Measurements from ENCODE around the gene HECW1.

The HECW1 gene

GRCh38 chr7:43535810-43536585, 423.6 kb downstream of the HECW1 start:
- peak; percentile 89 to 90 for DNase-seq (ENCODE audit: low read depth in 2 of 2)

DNA sequence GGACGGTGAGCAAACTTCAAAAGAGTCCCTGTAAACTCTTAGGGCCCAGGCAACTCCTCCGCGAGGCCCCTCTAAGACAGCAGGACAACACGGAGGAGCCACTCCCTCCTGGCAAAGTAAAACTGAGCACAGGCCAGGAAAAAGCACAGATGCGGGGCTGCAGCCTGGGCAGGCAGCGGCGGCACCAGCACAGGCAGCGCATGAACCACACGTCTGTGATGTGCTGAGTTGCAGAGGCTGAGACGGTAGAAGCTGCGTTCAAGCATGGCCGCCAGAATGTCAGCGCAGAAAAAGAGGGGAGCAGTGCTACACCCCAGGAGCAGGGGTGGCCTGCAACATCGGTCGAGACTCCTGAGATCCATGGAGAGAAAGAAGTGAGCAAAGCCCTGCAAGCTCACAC, 424.3 kb downstream of the HECW1 start:
- DNase-seq (ENCODE audit: low read depth in 2 of 2), result no peak

- DNase-seq (ENCODE audit: low read depth in 2 of 2), result no peak
These were observed 425.4 kb downstream of the HECW1 start for GRCh38 chr7:43537765-43538403.

- DNase-seq (ENCODE audit: low read depth in 2 of 2), result no peak
These were observed 425.9 kb downstream of the HECW1 start for GRCh38 chr7:43538404-43538771.

DNA sequence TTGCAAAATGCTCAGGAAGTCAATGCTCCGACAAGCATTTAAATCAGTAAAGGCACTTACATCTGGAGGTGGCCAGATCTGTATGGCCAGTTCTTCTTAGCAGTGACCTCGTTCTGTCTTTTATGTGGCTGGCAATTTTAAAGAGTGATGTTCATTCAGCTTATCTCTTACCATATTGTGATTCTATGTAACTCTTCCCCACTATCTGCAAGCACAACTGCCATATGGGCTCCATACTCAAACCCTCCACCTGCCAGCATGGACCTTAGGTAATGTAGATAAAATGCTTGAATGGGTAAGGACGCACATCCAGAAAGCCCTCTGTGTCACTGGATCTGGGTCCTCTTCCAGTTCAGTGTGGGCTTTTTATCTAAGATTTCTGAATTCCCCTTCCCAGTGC, 428.0 kb downstream of the HECW1 start:
- no peak for DNase-seq (ENCODE audit: low read depth in 2 of 2)

DNA sequence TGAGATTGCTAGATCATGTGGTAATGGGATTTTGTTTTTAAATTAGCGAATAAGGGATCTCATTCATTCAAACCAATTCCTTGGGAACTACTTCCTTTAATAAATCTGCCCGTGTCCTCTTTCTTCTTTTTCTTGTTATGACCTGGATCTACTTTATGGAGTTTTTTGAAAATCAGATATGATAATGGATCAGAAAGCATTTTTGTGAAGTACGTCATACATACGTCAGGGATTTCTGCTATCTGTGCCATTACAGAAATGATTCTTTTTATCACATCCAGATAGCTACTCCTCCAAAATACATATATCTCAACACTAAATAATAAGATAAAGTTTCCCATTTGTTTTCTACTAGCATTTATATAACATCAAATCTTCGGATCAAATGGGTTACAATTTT, 430.3 kb downstream of the HECW1 start:
- no peak for DNase-seq (ENCODE audit: low read depth in 2 of 2)

DNA sequence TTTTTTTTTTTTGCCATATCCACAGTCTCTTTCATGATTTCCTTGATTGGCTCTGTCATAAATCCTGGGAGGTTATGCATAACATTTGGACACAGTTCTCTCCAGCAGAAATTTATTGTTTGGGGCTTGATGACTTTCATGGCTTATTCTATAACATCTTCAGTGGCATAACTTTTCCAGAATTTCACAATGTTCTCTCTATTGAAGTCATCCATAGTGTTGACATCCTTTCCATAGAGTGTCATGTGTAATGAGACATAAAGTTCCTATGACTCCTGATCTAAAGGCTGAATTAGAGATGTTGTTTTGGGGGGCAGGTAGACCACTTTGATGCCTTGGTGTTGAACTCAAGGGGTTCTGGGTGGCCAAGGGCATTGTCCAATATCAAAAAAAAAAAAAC, 433.8 kb downstream of the HECW1 start:
- DNase-seq (ENCODE audit: low read depth in 2 of 2), result no peak

- no peak for DNase-seq (ENCODE audit: low read depth in 2 of 2)
These were observed 438.0 kb downstream of the HECW1 start for GRCh38 chr7:43550427-43550826.

DNA sequence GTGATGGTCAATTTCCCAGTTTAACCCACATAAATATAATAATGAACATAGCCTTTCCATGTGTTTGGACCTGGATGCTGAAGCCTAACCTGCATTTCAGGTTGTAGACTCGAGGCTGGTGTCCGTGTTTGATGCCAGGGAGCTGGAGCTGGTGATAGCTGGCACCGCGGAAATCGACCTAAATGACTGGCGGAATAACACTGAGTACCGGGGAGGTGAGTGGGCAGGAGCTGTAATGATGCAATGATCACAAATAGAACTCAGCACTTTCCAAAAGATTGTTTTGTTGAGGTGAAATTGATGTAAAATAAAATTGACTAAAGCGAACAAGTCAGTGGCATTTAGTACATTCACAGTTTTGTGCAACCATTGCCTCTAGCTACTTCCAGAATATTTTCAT, 439.7 kb downstream of the HECW1 start:
- no peak for DNase-seq (ENCODE audit: low read depth in 2 of 2)

GRCh38 chr7:43553999-43554398, 441.6 kb downstream of the HECW1 start:
- no peak for DNase-seq (ENCODE audit: low read depth in 2 of 2)

- DNase-seq (ENCODE audit: low read depth in 2 of 2), result no peak
These were observed 442.0 kb downstream of the HECW1 start for GRCh38 chr7:43554423-43554822.

DNA sequence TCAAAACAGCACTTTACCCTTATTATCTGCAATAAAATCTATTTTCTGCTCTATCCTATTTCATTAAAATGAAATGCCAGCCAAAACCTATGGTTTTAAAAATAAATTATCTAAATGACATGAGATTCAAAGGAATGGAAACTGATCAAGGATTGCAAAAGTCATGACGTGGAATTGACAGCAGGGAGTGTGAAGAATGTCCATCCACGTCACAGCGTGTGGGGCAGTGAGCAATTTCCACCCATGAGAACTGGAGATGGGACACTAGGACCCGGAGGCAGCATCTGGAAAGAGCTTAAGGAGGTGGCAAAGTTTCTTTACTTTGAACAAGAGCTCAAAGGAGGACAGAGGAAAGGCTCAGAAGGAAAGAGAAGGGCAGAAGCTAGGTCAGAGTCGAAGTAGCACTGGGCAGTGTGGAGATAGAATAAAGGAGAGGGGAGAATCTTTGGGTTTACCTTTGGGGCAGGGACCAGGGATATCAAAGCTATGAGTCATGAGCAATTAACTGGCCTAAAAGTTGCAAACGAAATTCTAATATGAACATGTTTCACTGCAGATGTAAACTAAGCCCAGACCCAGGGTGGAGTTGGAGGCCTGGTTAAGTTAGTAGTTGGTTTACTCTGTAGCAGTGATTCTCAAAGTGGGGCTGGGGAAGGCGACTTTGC, 445.5 kb downstream of the HECW1 start:
- no peak for DNase-seq (ENCODE audit: low read depth in 2 of 2)

- no peak for DNase-seq (ENCODE audit: low read depth in 2 of 2)
These were observed 446.9 kb downstream of the HECW1 start for GRCh38 chr7:43559171-43559945.

DNA sequence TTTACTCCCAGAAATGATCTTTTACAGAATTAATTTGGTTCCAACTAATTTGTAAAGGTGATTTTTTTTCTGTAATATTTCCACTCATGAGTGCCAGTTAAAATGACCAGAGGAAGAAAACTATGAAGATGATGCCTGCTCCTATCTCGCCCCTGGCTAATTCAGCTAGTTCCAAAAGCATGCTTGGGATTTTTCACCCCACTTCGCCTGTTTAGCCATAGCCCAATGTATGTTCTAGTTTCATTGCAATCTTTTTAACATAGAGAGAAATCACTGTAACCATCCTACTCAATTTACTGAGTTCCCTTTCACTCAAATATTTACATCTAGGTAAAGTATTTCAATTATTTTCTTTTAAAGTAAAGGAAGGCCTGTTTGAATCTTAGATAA, 447.5 kb downstream of the HECW1 start:
- DNase-seq (ENCODE audit: low read depth in 2 of 2), result no peak

- no peak for DNase-seq (ENCODE audit: low read depth in 2 of 2)
These were observed 448.4 kb downstream of the HECW1 start for GRCh38 chr7:43560742-43561330.

DNA sequence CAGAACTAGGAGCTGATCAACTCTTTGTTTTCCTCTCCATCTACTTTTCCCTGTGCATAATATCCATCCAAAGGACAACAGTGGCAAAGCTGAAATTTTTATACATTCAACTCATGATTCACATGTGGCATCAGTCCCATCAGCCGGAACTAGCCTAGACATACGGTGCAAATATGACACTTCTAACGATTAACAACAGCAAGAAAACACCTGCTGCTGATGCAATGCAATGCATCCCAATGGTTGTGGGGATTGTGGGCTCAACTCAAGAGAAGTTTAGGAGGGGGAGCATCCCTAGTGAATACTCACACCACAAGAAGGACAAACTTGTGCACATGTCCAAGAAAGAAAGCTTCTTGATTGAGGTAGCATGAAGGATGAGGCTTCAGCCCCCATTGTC, 449.9 kb downstream of the HECW1 start:
- DNase-seq (ENCODE audit: low read depth in 2 of 2), result no peak

DNA sequence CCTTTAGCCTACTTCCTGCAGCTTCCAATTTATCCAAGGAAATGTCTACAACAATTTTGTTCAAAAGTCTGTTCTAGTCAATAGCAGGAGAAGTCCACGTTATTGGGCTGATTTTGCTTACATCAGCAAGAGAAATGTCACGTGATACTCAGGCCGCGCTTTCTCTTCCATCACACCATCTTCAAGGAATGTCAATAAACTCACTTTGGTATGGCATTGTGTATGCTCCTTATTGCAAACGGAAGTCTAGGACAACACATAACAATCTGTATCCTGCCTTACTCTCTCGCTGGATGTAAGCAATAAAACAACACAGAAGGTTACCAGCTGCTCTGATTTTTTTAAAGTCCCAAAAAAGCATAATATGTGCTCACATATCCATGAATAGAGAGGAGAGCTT, 453.3 kb downstream of the HECW1 start:
- DNase-seq (ENCODE audit: low read depth in 2 of 2), result no peak

- DNase-seq (ENCODE audit: low read depth in 2 of 2), result no peak
These were observed 456.1 kb downstream of the HECW1 start for GRCh38 chr7:43568529-43568928.

DNA sequence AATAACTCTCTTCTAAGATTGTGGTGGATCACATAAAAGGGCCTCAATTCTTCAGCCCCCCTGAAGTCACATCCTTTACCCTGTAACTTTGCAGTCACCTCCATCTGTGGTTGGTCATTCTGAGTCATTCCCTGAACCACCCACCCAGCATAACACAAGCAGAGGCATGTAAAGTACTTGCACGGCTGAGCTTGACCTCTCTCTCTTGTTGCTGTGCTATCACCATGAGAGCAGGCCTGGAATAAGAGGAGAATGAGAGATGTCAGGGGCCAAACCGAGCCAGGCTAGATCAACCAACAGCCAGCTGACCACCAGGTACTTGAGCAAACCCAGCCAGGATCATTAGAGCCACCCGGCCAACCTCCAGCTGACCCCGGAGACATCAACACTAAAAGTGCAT, 457.0 kb downstream of the HECW1 start:
- DNase-seq (ENCODE audit: low read depth in 2 of 2), result no peak

DNA sequence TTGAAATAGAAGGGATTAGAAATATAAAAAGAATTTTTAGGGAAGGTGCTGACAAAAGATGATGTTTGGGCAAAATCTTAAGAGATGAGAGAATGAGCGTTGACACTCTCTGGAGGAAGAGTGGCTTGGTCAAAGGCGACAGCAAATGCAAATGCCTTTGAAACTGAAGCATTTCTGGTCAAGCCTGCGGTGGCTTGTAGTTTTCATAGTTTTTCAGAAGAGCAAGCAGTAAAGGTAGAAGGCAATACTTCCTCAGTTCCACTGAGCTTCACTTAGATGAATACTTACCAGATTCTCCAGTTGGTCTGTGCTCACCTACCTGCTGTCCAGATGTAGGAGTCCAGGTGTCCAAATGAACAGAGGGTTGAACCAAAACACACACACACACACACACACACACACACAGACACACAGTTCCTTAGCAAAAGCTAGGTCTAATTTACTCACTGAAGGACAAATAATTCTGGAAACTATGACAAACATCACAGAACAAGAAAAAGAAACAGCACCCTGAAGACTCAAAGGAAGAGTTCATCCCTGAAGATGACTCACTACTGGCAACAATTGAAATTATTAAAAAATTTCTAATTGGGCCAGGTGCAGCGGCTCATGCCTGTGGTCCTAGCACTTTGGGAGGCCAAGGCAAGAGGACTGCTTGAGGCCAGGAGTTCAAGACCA, 458.4 kb downstream of the HECW1 start:
- DNase-seq (ENCODE audit: low read depth in 2 of 2), result no peak

DNA sequence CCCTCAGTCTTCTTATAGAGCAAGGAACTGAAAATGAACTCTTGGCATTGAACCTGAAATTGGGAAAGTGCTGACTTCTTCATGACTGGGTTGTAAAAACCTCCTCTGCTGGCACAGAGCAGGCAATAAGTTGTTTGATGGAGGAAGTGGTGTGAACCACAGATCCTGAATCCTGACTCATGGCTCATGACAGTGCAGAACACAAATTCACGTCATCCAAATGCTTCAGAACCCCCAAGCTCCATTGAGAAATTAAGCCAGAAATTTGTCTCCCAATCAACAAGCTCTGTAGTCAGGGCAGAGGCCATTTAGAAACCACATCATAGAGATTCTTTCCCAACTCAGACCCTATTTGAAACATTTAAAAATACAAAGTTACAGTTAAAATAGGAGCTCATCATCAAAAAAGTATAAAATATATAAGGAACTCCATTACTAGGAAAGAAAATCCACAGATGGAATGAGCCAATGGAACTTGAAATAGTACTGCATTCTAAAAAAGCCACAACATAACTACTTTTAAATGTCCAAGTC, 460.1 kb downstream of the HECW1 start:
- peak; percentile 99 for DNase-seq (ENCODE audit: low read depth in 2 of 2)

Data from fibroblast of skin of left biceps (primary cell).